NAMALWA (cell line): ENCODE results near the gene CSN1S1.

Experiments
- DNase-seq: peaks from one replicate; pipeline ENCODE4 v3.0.0-alpha.2; 2015; ENCODE audit warnings: low spot score

CSN1S1 gene

GRCh38 chr4:69994782-69995181, 63.9 kb downstream of the CSN1S1 start:
- no peak for DNase-seq

GRCh38 chr4:69995526-69996016, 64.7 kb downstream of the CSN1S1 start, which contains the start of gene STATH:
Gene STATH (plus strand): TSS chr4:69995966. CDS start chr4:69998438, 2,472 bp downstream.
- DNase-seq, result no peak
